ENCODE results near the gene PHLDA3.

DNA sequence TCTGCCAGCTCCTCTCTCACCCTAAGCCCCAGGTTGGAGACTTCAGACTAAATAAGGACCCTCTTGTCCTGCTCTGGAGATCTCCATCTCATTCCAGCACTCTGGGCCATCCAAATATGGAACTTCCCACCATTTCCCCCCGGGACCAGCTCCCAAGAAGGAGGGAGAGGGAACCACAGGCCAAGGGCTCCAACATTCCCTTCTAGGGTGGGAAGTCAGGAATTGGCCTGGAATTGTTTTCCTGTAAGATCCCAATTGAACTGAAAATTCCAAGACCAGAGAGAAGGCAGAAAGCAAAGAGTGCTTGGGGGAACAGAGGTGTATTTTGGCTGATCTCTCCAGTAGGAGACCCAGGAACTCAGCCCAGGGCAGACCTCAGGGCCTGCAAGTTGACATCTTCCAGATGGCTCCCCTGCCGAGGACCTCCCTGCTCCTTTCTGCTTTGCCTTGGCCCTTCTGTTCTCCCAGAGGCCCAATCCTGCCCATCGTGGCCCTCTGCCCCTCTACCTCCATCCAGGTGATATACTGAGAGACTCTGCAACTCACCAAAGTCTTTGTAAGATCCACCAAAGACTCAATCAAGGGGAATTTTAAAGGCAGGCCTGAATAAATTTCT, 23.0 kb upstream of the PHLDA3 start:
- no peak for TF ChIP-seq EP300 (IDR thresholded peaks at IDR 0.05)
- TF ChIP-seq, protein P1, sequence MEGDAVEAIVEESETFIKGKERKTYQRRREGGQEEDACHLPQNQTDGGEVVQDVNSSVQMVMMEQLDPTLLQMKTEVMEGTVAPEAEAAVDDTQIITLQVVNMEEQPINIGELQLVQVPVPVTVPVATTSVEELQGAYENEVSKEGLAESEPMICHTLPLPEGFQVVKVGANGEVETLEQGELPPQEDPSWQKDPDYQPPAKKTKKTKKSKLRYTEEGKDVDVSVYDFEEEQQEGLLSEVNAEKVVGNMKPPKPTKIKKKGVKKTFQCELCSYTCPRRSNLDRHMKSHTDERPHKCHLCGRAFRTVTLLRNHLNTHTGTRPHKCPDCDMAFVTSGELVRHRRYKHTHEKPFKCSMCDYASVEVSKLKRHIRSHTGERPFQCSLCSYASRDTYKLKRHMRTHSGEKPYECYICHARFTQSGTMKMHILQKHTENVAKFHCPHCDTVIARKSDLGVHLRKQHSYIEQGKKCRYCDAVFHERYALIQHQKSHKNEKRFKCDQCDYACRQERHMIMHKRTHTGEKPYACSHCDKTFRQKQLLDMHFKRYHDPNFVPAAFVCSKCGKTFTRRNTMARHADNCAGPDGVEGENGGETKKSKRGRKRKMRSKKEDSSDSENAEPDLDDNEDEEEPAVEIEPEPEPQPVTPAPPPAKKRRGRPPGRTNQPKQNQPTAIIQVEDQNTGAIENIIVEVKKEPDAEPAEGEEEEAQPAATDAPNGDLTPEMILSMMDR (IDR thresholded peaks at IDR 0.05) = no peak

All from ovary (tissue), 3 donors.